ENCODE results near the gene CAMLG. TPM values are rescaled to one million over a fixed set of nuclear protein-coding genes. Genes with fewer than 3 reads are reported as not detected.

Gene CAMLG
- total and polyA plus RNA-seq, 2 of the 8 experiments (the other 6 are each of a cell fraction or from before 2014, with no cell fraction given) = 12.3 to 42.8 TPM

- no peak overlapping the region for H2BK120ac ChIP-seq (replicated peaks; ENCODE audit: low read depth, low read length)
- FAIRE-seq (no peak), DNase-seq (ENCODE audit: low read depth in 1 of 2, low spot score in 2 of 2) (no peak)
- POLR2A ChIA-PET (ENCODE audit: partially characterized antibody) = interaction anchor here (1.2 to 2.9 kb wide), 3 partner anchors 10 to 168 kb away, joined by 3 to 14 read pairs (median 3); partner anchors contain the start of genes DDX46 and PCBD2
- no peaks in the 10 kb centered on the region for H3K4me1 ChIP-seq (replicated peaks in 1 of 4; ENCODE audit: control insufficient read depth in 3 of 4, insufficient read depth in 4 of 4, low read length in 3 of 4)
- no peak overlapping the region for H3K4me2 ChIP-seq (ENCODE audit: insufficient read depth in 1 of 2, low read depth in 2 of 2, low read length in 2 of 2)
- no peak overlapping the region for H2BK20ac ChIP-seq (ENCODE audit: low read length)
- H3K79me2 ChIP-seq (ENCODE audit: control insufficient read depth in 1 of 2, insufficient read depth in 2 of 2, low read length in 2 of 2) = peaks cover 3 to 27% of the 10 kb centered on the region in 2 experiments; a peak in 3 of 4 replicates
- no peak overlapping the region for H4K8ac ChIP-seq (ENCODE audit: extremely low read depth, insufficient read depth, low read length)
- H3K4me3 ChIP-seq (ENCODE audit: extremely low read depth in 1 of 4, insufficient read depth in 2 of 4, low read depth in 3 of 4, low read length in 4 of 4) = no peak overlapping the region
- H2BK5ac ChIP-seq (ENCODE audit: low read depth, low read length) = no peak overlapping the region
- no peak overlapping the region for H2AK5ac ChIP-seq (ENCODE audit: low read depth, low read length)
- H3K27me3 ChIP-seq (replicated peaks in 1 of 4; ENCODE audit: control insufficient read depth in 3 of 4, extremely low read depth in 1 of 4, insufficient read depth in 3 of 4, low read length in 3 of 4) = no peaks in the 10 kb centered on the region
- no peak overlapping the region for H4K5ac ChIP-seq (ENCODE audit: insufficient read length, low read depth, low read length)
- peaks cover 3% of the 10 kb centered on the region; the same call in 1 of the 2 replicates for H3K23me2 ChIP-seq (ENCODE audit: low read depth, low read length)
- H3K36me3 ChIP-seq (ENCODE audit: control insufficient read depth in 2 of 4, insufficient read depth in 4 of 4, low read length in 3 of 4) = peaks cover 0 to 3% (median 0%) of the 10 kb centered on the region in 4 experiments; a peak in 1 of 8 replicates
- H2BK12ac ChIP-seq (ENCODE audit: low read depth, low read length) = no peak overlapping the region
- no peak overlapping the region for H2AFZ ChIP-seq (ENCODE audit: low read length)
- no peaks in the 10 kb centered on the region for H3K9me3 ChIP-seq (ENCODE audit: insufficient read depth in 2 of 2, low read depth in 1 of 2, low read length in 1 of 2)
- CTCF ChIA-PET (ENCODE audit: partially characterized antibody) = interaction anchor here (0.6 to 2.2 kb wide), 6 partner anchors 21 to 545 kb away, joined by 3 to 17 read pairs (median 3); no protein-coding TSS in a partner anchor
- H4K91ac ChIP-seq (replicated peaks; ENCODE audit: insufficient read length, low read length) = no peak overlapping the region
- H4K20me1 ChIP-seq (replicated peaks in 1 of 2; ENCODE audit: control insufficient read depth in 1 of 2, insufficient read depth in 2 of 2, low read length in 2 of 2) = peaks cover 0 to 2% of the 10 kb centered on the region in 2 experiments
- no peak overlapping the region for H3K14ac ChIP-seq (ENCODE audit: insufficient read length)
- no peak overlapping the region for H3K4ac ChIP-seq (replicated peaks; ENCODE audit: insufficient read length, low read depth, low read length)
- peaks cover 4% of the 10 kb centered on the region; the same call in 1 of the 2 replicates for H3K79me1 ChIP-seq (ENCODE audit: low read depth, low read length)
- H2BK15ac ChIP-seq (ENCODE audit: low read length) = no peak overlapping the region
- no peak overlapping the region for H3K18ac ChIP-seq (ENCODE audit: extremely low read depth, low read length)
- H3K9ac ChIP-seq (replicated peaks in 1 of 4; ENCODE audit: extremely low read depth in 1 of 4, low read depth in 3 of 4, low read length in 3 of 4) = no peak overlapping the region
- 86% methylated on average over 2 of the region's 2 CpGs; no CpG with 5 or more reads in 1 of the 2 experiments for WGBS, 2 experiments (ENCODE audit: extremely low coverage in 1 of 2, insufficient coverage in 1 of 2, insufficient read length in 1 of 2, insufficient replicate concordance in 2 of 2, low coverage in 1 of 2, low lambda C conversion rate in 2 of 2, missing lambda C conversion rate in 1 of 2)
- no peak overlapping the region for H3K27ac ChIP-seq (ENCODE audit: low read depth, low read length)
- H3K23ac ChIP-seq (ENCODE audit: insufficient read length) = no peak overlapping the region
- no peak overlapping the region for H3K56ac ChIP-seq (replicated peaks; ENCODE audit: insufficient read length, low read depth, low read length)
- no peak for TF ChIP-seq CTCF (IDR thresholded peaks at IDR 0.05; ENCODE audit: control extremely low read depth in 1 of 3, insufficient read depth in 1 of 3, low read depth in 1 of 3, low read length in 3 of 3)
- no peak for TF ChIP-seq USF2 (IDR thresholded peaks at IDR 0.05; ENCODE audit: low read length)
- TF ChIP-seq POLR2AphosphoS5 (IDR thresholded peaks at IDR 0.05; ENCODE audit: low read depth, low read length) = no peak
- no peak for TF ChIP-seq HDAC6 (IDR thresholded peaks at IDR 0.05; ENCODE audit: low read depth, low read length)
- no peak for TF ChIP-seq RAD21 (IDR thresholded peaks at IDR 0.05 in 1 of 2, conservative IDR thresholded peaks at IDR 0.05 in 1 of 2; ENCODE audit: low read depth in 2 of 2, low read length in 2 of 2)
- no peak for TF ChIP-seq KDM1A (IDR thresholded peaks at IDR 0.05; ENCODE audit: borderline replicate concordance, low read length)
- TF ChIP-seq JUN (IDR thresholded peaks at IDR 0.05; ENCODE audit: low read depth, low read length) = no peak
- TF ChIP-seq SP2 (IDR thresholded peaks at IDR 0.05; ENCODE audit: low read length) = no peak
Observed at GRCh38 chr5:134736173-134736812, 2.1 kb upstream of the CAMLG start.

Data from H1 (cell line).